ENCODE results near the gene GABRB2.

GABRB2 gene

GRCh38 chr5:161403996-161404395, 142.5 kb downstream of the GABRB2 start:
- H3K9ac ChIP-seq (ENCODE audit: low read length): no peak overlapping the region
- H3K4me3 ChIP-seq (ENCODE audit: low read length): no peak overlapping the region
- H3K36me3 ChIP-seq (ENCODE audit: control insufficient read depth, insufficient read depth, low read length): no peaks in the 10 kb centered on the region
- H3K4me1 ChIP-seq (ENCODE audit: control insufficient read depth, insufficient read depth, low read length): no peaks in the 10 kb centered on the region
- H3K27ac ChIP-seq (ENCODE audit: low read depth, low read length): no peak overlapping the region
- no peaks in the 10 kb centered on the region for H3K27me3 ChIP-seq (ENCODE audit: control insufficient read depth, insufficient read depth, low read length)

GRCh38 chr5:161403121-161403520, 143.4 kb downstream of the GABRB2 start:
- Histone ChIP-seq H3K9ac (ENCODE audit: low read length) (no peak overlapping the region), H3K4me3 (ENCODE audit: low read length) (no peak overlapping the region), H3K27me3 (ENCODE audit: control insufficient read depth, insufficient read depth, low read length) (no peaks in the 10 kb centered on the region), H3K4me1 (ENCODE audit: control insufficient read depth, insufficient read depth, low read length) (no peaks in the 10 kb centered on the region), H3K27ac (ENCODE audit: low read depth, low read length) (no peak overlapping the region), H3K36me3 (ENCODE audit: control insufficient read depth, insufficient read depth, low read length) (no peaks in the 10 kb centered on the region)

GRCh38 chr5:161400583-161400982, 145.9 kb downstream of the GABRB2 start:
- H3K27me3 ChIP-seq (ENCODE audit: control insufficient read depth, insufficient read depth, low read length): no peaks in the 10 kb centered on the region
- H3K9ac ChIP-seq (ENCODE audit: low read length): no peak overlapping the region
- no peak overlapping the region for H3K4me3 ChIP-seq (ENCODE audit: low read length)
- H3K4me1 ChIP-seq (ENCODE audit: control insufficient read depth, insufficient read depth, low read length): no peaks in the 10 kb centered on the region
- H3K27ac ChIP-seq (ENCODE audit: low read depth, low read length): no peak overlapping the region
- no peaks in the 10 kb centered on the region for H3K36me3 ChIP-seq (ENCODE audit: control insufficient read depth, insufficient read depth, low read length)

- no peaks in the 10 kb centered on the region for H3K4me1 ChIP-seq (ENCODE audit: control insufficient read depth, insufficient read depth, low read length)
- H3K27me3 ChIP-seq (ENCODE audit: control insufficient read depth, insufficient read depth, low read length): no peaks in the 10 kb centered on the region
- H3K9ac ChIP-seq (ENCODE audit: low read length): no peak overlapping the region
- H3K4me3 ChIP-seq (ENCODE audit: low read length): no peak overlapping the region
- H3K36me3 ChIP-seq (ENCODE audit: control insufficient read depth, insufficient read depth, low read length): no peaks in the 10 kb centered on the region
- no peak overlapping the region for H3K27ac ChIP-seq (ENCODE audit: low read depth, low read length)
Measured at GRCh38 chr5:161399996-161400562, 146.4 kb downstream of the GABRB2 start.

- H3K9ac ChIP-seq (ENCODE audit: low read length): no peak overlapping the region
- no peak overlapping the region for H3K4me3 ChIP-seq (ENCODE audit: low read length)
- H3K4me1 ChIP-seq (ENCODE audit: control insufficient read depth, insufficient read depth, low read length): no peaks in the 10 kb centered on the region
Measured at GRCh38 chr5:161397448-161397847, 149.1 kb downstream of the GABRB2 start.

GRCh38 chr5:161396171-161396570, 150.4 kb downstream of the GABRB2 start:
- Histone ChIP-seq H3K27ac (ENCODE audit: low read depth, low read length) (no peak overlapping the region), H3K4me1 (ENCODE audit: control insufficient read depth, insufficient read depth, low read length) (no peaks in the 10 kb centered on the region), H3K4me3 (ENCODE audit: low read length) (no peak overlapping the region), H3K27me3 (ENCODE audit: control insufficient read depth, insufficient read depth, low read length) (no peaks in the 10 kb centered on the region), H3K9ac (ENCODE audit: low read length) (no peak overlapping the region), H3K36me3 (ENCODE audit: control insufficient read depth, insufficient read depth, low read length) (no peaks in the 10 kb centered on the region)

More at GRCh38 chr5:161397448-161397847, 149.1 kb downstream of the GABRB2 start:
- Histone ChIP-seq H3K27ac (ENCODE audit: low read depth, low read length) (no peak overlapping the region), H3K27me3 (ENCODE audit: control insufficient read depth, insufficient read depth, low read length) (no peaks in the 10 kb centered on the region), H3K36me3 (ENCODE audit: control insufficient read depth, insufficient read depth, low read length) (no peaks in the 10 kb centered on the region)

GRCh38 chr5:161391724-161392123, 154.8 kb downstream of the GABRB2 start:
- H3K4me1 ChIP-seq (ENCODE audit: control insufficient read depth, insufficient read depth, low read length): no peaks in the 10 kb centered on the region
- H3K9ac ChIP-seq (ENCODE audit: low read length): no peak overlapping the region
- no peaks in the 10 kb centered on the region for H3K36me3 ChIP-seq (ENCODE audit: control insufficient read depth, insufficient read depth, low read length)
- H3K4me3 ChIP-seq (ENCODE audit: low read length): no peak overlapping the region
- no peak overlapping the region for H3K27ac ChIP-seq (ENCODE audit: low read depth, low read length)
- H3K27me3 ChIP-seq (ENCODE audit: control insufficient read depth, insufficient read depth, low read length): no peaks in the 10 kb centered on the region

GRCh38 chr5:161391016-161391415, 155.5 kb downstream of the GABRB2 start:
- Histone ChIP-seq H3K9ac (ENCODE audit: low read length) (no peak overlapping the region), H3K4me1 (ENCODE audit: control insufficient read depth, insufficient read depth, low read length) (no peaks in the 10 kb centered on the region), H3K4me3 (ENCODE audit: low read length) (no peak overlapping the region), H3K27me3 (ENCODE audit: control insufficient read depth, insufficient read depth, low read length) (no peaks in the 10 kb centered on the region), H3K36me3 (ENCODE audit: control insufficient read depth, insufficient read depth, low read length) (no peaks in the 10 kb centered on the region), H3K27ac (ENCODE audit: low read depth, low read length) (no peak overlapping the region)

- Histone ChIP-seq H3K36me3 (ENCODE audit: control insufficient read depth, insufficient read depth, low read length) (no peaks in the 10 kb centered on the region), H3K4me1 (ENCODE audit: control insufficient read depth, insufficient read depth, low read length) (no peaks in the 10 kb centered on the region), H3K4me3 (ENCODE audit: low read length) (no peak overlapping the region), H3K27ac (ENCODE audit: low read depth, low read length) (no peak overlapping the region), H3K27me3 (ENCODE audit: control insufficient read depth, insufficient read depth, low read length) (no peaks in the 10 kb centered on the region), H3K9ac (ENCODE audit: low read length) (no peak overlapping the region)
Measured at GRCh38 chr5:161387121-161387520, 159.4 kb downstream of the GABRB2 start.

- Histone ChIP-seq H3K27me3 (ENCODE audit: control insufficient read depth, insufficient read depth, low read length) (no peaks in the 10 kb centered on the region), H3K27ac (ENCODE audit: low read depth, low read length) (no peak overlapping the region), H3K4me1 (ENCODE audit: control insufficient read depth, insufficient read depth, low read length) (no peaks in the 10 kb centered on the region), H3K4me3 (ENCODE audit: low read length) (no peak overlapping the region), H3K9ac (ENCODE audit: low read length) (no peak overlapping the region), H3K36me3 (ENCODE audit: control insufficient read depth, insufficient read depth, low read length) (no peaks in the 10 kb centered on the region)
Measured at GRCh38 chr5:161385027-161385426, 161.5 kb downstream of the GABRB2 start.

- no peak overlapping the region for H3K9ac ChIP-seq (ENCODE audit: low read length)
- no peaks in the 10 kb centered on the region for H3K4me1 ChIP-seq (ENCODE audit: control insufficient read depth, insufficient read depth, low read length)
- no peaks in the 10 kb centered on the region for H3K27me3 ChIP-seq (ENCODE audit: control insufficient read depth, insufficient read depth, low read length)
- no peak overlapping the region for H3K27ac ChIP-seq (ENCODE audit: low read depth, low read length)
- H3K4me3 ChIP-seq (ENCODE audit: low read length): no peak overlapping the region
- no peaks in the 10 kb centered on the region for H3K36me3 ChIP-seq (ENCODE audit: control insufficient read depth, insufficient read depth, low read length)
Measured at GRCh38 chr5:161382685-161383084, 163.8 kb downstream of the GABRB2 start.

GRCh38 chr5:161380486-161380885, 166.0 kb downstream of the GABRB2 start:
- H3K9ac ChIP-seq (ENCODE audit: low read length): no peak overlapping the region
- H3K4me3 ChIP-seq (ENCODE audit: low read length): no peak overlapping the region
- no peaks in the 10 kb centered on the region for H3K4me1 ChIP-seq (ENCODE audit: control insufficient read depth, insufficient read depth, low read length)
- H3K27ac ChIP-seq (ENCODE audit: low read depth, low read length): no peak overlapping the region
- H3K36me3 ChIP-seq (ENCODE audit: control insufficient read depth, insufficient read depth, low read length): no peaks in the 10 kb centered on the region
- H3K27me3 ChIP-seq (ENCODE audit: control insufficient read depth, insufficient read depth, low read length): no peaks in the 10 kb centered on the region

GRCh38 chr5:161378701-161379100, 167.8 kb downstream of the GABRB2 start:
- Histone ChIP-seq H3K27me3 (ENCODE audit: control insufficient read depth, insufficient read depth, low read length) (no peaks in the 10 kb centered on the region), H3K4me1 (ENCODE audit: control insufficient read depth, insufficient read depth, low read length) (no peaks in the 10 kb centered on the region), H3K36me3 (ENCODE audit: control insufficient read depth, insufficient read depth, low read length) (no peaks in the 10 kb centered on the region), H3K9ac (ENCODE audit: low read length) (no peak overlapping the region), H3K4me3 (ENCODE audit: low read length) (no peak overlapping the region), H3K27ac (ENCODE audit: low read depth, low read length) (no peak overlapping the region)

Data from rectal smooth muscle tissue (tissue), 1 donor.